ENCODE measurements around the gene SMOC2. TPM values are rescaled to one million over a fixed set of nuclear protein-coding genes. Genes with fewer than 3 reads are reported as not detected.

SMOC2 gene
- total and polyA plus RNA-seq, 2 experiments from 2014 or later, result 1.9 to 3.2 TPM

DNA sequence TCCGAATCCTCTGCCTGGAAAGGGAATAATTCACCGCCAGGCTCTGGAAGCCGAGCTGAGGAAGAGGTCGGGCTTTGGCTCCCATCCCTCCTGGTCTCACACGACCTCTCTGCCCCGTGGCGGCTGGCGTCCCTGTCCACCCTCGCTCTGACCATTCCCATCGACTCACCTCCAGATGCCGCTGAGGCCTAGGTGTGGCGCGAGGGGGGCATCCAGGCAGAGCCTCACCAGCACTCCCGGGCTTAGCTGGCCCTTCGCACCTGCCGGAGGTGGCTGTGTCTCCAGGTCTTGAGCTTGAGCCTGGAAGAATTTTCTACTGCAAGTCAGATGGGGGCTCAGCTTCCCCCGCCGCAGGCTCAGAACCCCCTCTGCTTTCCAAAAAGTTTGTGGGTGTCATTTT is 28.5 kb upstream of the SMOC2 start:
- no peak for TF ChIP-seq CTCF (IDR thresholded peaks at IDR 0.05; ENCODE audit: low read depth, low read length)
- Histone ChIP-seq H3K36me3 (no peaks in the 10 kb centered on the region), H3K4me1 (ENCODE audit: low read depth) (no peaks in the 10 kb centered on the region), H3K4me3 (no peak overlapping the region), H3K9me3 (ENCODE audit: low read depth) (no peaks in the 10 kb centered on the region), H3K27ac (no peak overlapping the region), H3K27me3 (no peaks in the 10 kb centered on the region)
- DNase-seq (ENCODE audit: low read depth in 1 of 2, low spot score in 1 of 2), result no peak

- no peak overlapping the region for H3K27ac ChIP-seq
- H3K4me3 ChIP-seq, result no peak overlapping the region
- no peaks in the 10 kb centered on the region for H3K36me3 ChIP-seq
- no peaks in the 10 kb centered on the region for H3K9me3 ChIP-seq (ENCODE audit: low read depth)
- TF ChIP-seq CTCF (IDR thresholded peaks at IDR 0.05; ENCODE audit: low read depth, low read length), result no peak
- H3K27me3 ChIP-seq, result no peaks in the 10 kb centered on the region
- no peak for DNase-seq (ENCODE audit: low read depth in 1 of 2, low spot score in 1 of 2)
- H3K4me1 ChIP-seq (ENCODE audit: low read depth), result no peaks in the 10 kb centered on the region
Observed at GRCh38 chr6:168413018-168413720, 27.8 kb upstream of the SMOC2 start.

- H3K27ac ChIP-seq, result no peak overlapping the region
- TF ChIP-seq CTCF (IDR thresholded peaks at IDR 0.05; ENCODE audit: low read depth, low read length), result no peak
- DNase-seq (ENCODE audit: low read depth in 1 of 2, low spot score in 1 of 2), result no peak
- no peaks in the 10 kb centered on the region for H3K9me3 ChIP-seq (ENCODE audit: low read depth)
- no peaks in the 10 kb centered on the region for H3K4me1 ChIP-seq (ENCODE audit: low read depth)
- no peaks in the 10 kb centered on the region for H3K36me3 ChIP-seq
- no peaks in the 10 kb centered on the region for H3K27me3 ChIP-seq
- no peak overlapping the region for H3K4me3 ChIP-seq
Observed at GRCh38 chr6:168413856-168414255, 27.1 kb upstream of the SMOC2 start.

- Histone ChIP-seq H3K4me3 (no peak overlapping the region), H3K27me3 (no peaks in the 10 kb centered on the region), H3K36me3 (no peaks in the 10 kb centered on the region), H3K27ac (no peak overlapping the region), H3K9me3 (ENCODE audit: low read depth) (no peaks in the 10 kb centered on the region), H3K4me1 (ENCODE audit: low read depth) (no peaks in the 10 kb centered on the region)
- no peak for TF ChIP-seq CTCF (IDR thresholded peaks at IDR 0.05; ENCODE audit: low read depth, low read length)
- DNase-seq (ENCODE audit: low read depth in 1 of 2, low spot score in 1 of 2), result peak in 1 of 2 donors; percentile 65
Observed at GRCh38 chr6:168414336-168415097, 26.5 kb upstream of the SMOC2 start.

DNA sequence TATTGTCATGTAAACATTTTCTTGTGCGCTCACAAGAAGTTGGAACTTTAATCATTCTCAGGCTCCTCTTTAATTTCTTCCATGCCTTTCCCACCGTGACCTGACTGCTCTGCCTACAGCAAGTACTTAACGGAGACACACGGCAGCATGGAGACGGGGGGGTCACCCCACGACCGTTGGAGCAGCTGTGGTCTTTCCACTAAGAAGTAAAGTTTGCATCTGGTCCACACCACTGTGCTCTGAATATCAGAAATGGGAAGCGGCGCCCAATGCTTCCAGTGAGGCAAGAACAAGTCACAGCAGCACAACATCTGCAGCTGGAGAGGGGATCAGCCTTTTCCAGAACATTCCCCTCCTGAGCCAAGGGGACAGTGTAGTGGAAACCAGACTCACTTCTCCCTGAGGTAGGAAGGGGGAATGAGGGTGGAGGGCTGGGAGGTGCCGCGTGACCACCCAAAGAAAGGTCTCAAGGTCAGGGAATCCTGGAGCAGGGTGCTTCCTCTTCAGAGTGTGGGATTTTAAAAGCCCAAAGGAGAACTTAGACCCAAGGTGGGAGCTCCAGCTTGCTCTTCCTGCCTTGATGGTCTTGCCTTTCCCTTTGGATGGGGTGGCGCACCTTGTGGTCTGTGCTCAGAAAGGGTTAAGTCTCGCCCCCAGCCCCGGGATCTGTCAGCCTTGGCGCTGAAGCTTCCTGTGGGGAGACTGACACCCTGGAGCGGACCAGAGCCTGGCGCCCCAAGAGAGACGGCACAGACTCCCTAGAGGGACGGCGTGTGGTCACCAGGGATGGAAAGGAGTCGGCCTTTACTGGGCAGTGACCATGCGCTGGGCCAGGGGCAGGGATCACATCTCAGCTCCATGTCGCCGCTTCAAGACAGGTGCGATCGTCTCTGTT is 25.6 kb upstream of the SMOC2 start:
- Histone ChIP-seq H3K27ac (no peak overlapping the region), H3K9me3 (ENCODE audit: low read depth) (no peaks in the 10 kb centered on the region), H3K27me3 (no peaks in the 10 kb centered on the region), H3K36me3 (no peaks in the 10 kb centered on the region), H3K4me1 (ENCODE audit: low read depth) (no peaks in the 10 kb centered on the region), H3K4me3 (no peak overlapping the region)
- TF ChIP-seq CTCF (IDR thresholded peaks at IDR 0.05; ENCODE audit: low read depth, low read length), result no peak
- DNase-seq (ENCODE audit: low read depth in 1 of 2, low spot score in 1 of 2), result peak in 1 of 2 donors; percentile 12

All from cardiac muscle cell (in vitro differentiated cells and primary cell).